ENCODE results near the gene DCLK1.

- TF ChIP-seq POLR2AphosphoS5 (IDR thresholded peaks at IDR 0.05) (no peak), CTCF (IDR thresholded peaks at IDR 0.05) (no peak), EP300 (IDR thresholded peaks at IDR 0.05) (no peak)
These were observed 116.4 kb downstream of the DCLK1 start for GRCh38 chr13:36014763-36015162.

Measured in suprapubic skin (tissue), 4 donors.